22Rv1 (cell line): ENCODE measurements around the gene TTF2.

Source experiments
- H3K27ac ChIP-seq: fragments of 450-650 bp; 2 replicates; pipeline ENCODE4 v1.5.1; 2017
- ZFX ChIP-seq: fragments of 450-650 bp; IDR thresholded peaks from 2 replicates; pipeline ENCODE4 v1.6.1; 2017; ENCODE audit warnings: antibody characterized with exemption, borderline replicate concordance
- TF ChIP-seq, protein P1 (sequence below): fragments of 450-650 bp; IDR thresholded peaks from 2 replicates; pipeline ENCODE4 v1.5.1; 2017; ENCODE audit warnings: mild to moderate bottlenecking

TTF2 gene

DNA sequence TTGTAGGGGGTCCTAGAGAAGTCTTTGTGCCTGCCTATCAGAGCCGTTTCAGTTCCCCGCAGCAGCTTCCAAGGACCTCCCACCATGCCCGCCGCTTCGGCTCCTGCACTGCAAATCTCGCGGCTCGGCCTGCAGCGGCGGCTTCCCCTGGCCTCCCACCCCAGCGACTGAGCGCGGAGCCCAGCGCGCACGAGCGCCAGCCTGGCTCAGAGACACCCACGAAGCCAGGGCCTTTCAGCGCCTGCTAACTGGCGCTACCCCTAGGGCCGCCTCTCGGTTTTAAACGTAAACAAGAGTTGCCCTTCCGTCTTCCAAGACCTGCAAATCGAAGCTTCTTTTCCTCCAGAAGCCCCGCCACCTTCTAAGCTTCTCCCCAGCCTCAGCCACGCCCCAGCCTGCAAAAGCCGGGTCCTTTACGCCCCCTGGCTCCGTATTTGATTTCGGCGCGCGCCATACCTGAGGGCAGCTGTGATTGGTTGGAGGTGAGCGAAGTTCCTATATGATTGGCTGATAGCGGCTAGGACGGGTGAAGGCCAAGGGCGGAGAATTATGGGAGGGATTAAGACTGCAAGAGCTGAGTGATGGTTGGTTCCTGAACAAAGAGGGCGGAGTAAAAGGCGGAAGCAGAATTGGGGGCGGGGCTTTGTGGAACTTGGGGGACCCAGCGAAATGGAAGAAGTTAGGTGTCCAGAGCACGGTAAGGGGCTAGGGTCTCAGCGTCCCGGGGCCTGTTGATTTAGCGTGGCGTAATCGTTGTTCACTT, at the start of gene TTF2:
TTF2 (plus strand) TSS at position 649 of the 763 bp plus-strand sequence; CDS start at position 670, 21 bp downstream.
- H3K27ac ChIP-seq = peak within 1 kb of the TSS; percentile 99
- TF ChIP-seq, protein P1, sequence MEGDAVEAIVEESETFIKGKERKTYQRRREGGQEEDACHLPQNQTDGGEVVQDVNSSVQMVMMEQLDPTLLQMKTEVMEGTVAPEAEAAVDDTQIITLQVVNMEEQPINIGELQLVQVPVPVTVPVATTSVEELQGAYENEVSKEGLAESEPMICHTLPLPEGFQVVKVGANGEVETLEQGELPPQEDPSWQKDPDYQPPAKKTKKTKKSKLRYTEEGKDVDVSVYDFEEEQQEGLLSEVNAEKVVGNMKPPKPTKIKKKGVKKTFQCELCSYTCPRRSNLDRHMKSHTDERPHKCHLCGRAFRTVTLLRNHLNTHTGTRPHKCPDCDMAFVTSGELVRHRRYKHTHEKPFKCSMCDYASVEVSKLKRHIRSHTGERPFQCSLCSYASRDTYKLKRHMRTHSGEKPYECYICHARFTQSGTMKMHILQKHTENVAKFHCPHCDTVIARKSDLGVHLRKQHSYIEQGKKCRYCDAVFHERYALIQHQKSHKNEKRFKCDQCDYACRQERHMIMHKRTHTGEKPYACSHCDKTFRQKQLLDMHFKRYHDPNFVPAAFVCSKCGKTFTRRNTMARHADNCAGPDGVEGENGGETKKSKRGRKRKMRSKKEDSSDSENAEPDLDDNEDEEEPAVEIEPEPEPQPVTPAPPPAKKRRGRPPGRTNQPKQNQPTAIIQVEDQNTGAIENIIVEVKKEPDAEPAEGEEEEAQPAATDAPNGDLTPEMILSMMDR = no peak

DNA sequence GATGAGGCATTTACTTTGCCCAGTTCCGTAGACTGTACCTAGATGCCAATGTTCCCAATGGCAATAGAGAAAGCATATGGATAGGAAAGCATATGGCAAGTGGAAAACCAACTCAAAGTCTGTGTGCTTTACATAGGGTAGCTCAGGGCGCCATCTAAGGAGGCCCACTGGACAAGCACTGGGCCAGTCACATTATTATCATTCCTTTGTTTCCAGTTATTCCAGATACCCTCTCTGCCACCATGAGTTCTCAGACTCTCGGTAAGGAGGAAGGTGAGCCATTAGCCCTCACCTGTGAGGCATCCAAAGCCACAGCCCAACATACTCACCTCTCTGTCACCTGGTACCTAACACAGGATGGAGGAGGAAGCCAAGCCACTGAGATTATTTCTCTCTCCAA, 48.8 kb upstream of the TTF2 start:
- TF ChIP-seq, protein P1 = no peak
- no peak for TF ChIP-seq ZFX

DNA sequence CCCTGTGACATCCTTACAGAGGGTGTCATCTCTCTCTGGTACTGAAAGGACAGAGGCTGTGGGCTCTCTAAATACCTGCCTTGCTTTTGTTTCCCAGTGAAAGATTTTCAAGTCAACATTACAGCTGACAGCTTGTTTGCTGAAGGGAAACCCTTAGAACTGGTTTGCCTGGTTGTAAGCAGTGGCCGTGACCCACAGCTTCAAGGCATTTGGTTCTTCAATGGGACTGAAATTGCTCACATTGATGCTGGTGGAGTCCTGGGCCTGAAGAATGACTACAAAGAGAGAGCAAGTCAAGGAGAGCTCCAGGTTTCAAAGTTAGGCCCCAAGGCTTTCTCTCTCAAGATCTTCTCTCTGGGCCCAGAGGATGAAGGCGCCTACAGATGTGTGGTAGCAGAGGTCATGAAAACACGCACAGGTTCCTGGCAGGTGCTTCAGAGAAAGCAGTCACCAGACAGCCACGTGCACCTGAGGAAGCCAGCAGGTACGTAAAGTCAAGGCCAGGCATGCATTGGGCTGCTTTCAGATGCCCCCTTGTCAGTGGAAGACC, 46.7 kb upstream of the TTF2 start:
- TF ChIP-seq, protein P1 = no peak
- no peak for TF ChIP-seq ZFX
- no peak overlapping the region for H3K27ac ChIP-seq

More for the DNA sequence above, 48.8 kb upstream of the TTF2 start:
- no peak overlapping the region for H3K27ac ChIP-seq

DNA sequence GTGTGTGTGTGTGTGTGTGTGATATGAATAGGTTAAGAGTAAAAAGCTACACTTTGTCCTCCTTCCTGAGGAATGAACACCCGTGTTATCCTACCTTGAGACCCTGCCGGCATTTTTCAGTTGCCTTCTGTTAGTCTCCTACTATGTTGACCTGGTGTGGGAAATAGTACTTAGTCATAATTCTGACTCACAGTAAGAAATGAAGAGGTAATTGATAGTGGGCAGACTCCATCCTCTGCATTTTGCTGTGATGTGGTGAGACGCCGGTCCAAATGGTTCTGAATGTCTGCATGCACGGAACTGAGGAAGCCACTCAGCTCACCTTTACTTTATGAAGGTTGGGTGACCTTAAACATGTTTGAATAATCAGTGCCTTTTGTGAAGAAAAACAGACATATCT, 45.9 kb upstream of the TTF2 start:
- H3K27ac ChIP-seq = no peak overlapping the region

DNA sequence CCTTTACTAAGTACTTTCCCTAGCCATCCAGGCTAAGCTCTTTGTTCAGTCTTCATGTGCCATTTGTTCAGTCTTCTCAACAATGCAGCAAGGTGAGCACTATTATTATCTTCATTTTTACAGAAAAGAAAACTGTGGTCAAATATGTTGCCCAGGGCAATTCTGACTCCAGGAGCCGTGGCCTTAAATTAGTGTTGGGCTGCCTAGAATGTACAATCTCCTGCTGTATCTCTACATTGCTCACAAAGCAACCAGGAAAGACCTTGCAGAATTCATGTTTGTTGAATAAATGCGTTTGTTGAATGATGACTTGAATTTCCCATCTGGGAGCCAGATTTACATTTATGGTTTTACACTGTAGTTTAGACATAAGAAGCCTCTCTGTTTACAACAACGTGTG, 44.4 kb upstream of the TTF2 start:
- TF ChIP-seq, protein P1 = no peak
- no peak for TF ChIP-seq ZFX
- no peak overlapping the region for H3K27ac ChIP-seq

More for the DNA sequence above, 45.9 kb upstream of the TTF2 start:
- no peak for TF ChIP-seq ZFX
- TF ChIP-seq, protein P1 = no peak

DNA sequence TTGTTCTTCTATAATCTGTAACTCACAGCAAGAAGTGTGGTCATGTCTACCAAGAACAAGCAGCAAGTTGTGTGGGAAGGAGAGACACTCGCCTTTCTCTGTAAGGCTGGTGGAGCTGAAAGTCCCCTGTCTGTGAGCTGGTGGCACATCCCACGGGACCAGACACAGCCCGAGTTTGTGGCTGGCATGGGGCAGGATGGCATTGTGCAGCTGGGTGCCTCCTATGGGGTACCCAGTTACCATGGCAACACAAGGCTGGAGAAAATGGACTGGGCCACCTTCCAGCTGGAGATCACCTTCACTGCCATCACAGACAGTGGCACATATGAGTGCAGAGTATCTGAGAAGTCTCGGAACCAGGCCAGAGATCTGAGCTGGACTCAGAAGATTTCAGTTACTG, 43.1 kb upstream of the TTF2 start:
- H3K27ac ChIP-seq = no peak overlapping the region
- TF ChIP-seq, protein P1 = no peak
- no peak for TF ChIP-seq ZFX

DNA sequence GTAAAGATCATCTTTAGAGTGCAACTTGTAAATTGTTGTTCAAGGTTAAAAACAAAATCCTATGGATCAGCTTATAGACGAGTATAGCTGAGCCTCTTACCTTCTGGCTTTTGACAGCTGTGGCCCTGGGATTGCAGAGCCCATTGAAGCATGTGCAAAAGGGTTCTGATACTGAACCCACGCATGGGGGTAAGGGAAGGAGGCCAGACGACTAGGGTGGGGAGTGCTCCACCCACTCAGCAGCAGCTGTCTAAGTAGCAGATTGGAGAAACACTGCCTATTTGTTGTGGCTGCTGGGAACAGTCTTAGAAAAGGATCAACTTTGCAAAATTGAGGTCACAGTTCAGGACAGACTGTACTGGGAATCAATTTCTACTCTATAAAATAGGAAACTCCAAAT, 42.5 kb upstream of the TTF2 start:
- no peak overlapping the region for H3K27ac ChIP-seq
- TF ChIP-seq ZFX = no peak
- TF ChIP-seq, protein P1 = no peak
